Epidermal melanocyte (primary cell): Measurements from ENCODE around the gene PHF14.

ENCODE experiments used
- DNase-seq: peaks from one replicate; pipeline ENCODE4 v3.0.0; 2011; ENCODE audit warnings: low spot score; ENCODE audit not compliant: insufficient read length

The PHF14 gene

GRCh38 chr7:11170175-11170574 is 196.5 kb downstream of the PHF14 start:
- DNase-seq = no peak

GRCh38 chr7:11170863-11171568 is 197.3 kb downstream of the PHF14 start:
- no peak for DNase-seq

- no peak for DNase-seq
Observed at GRCh38 chr7:11171569-11172192, 198.0 kb downstream of the PHF14 start.

GRCh38 chr7:11172835-11173234 is 199.2 kb downstream of the PHF14 start:
- no peak for DNase-seq

GRCh38 chr7:11175371-11175770 is 201.7 kb downstream of the PHF14 start:
- DNase-seq = no peak

GRCh38 chr7:11175887-11176286 is 202.2 kb downstream of the PHF14 start:
- no peak for DNase-seq

GRCh38 chr7:11176985-11177555 is 203.4 kb downstream of the PHF14 start:
- no peak for DNase-seq

GRCh38 chr7:11177793-11178192 is 204.1 kb downstream of the PHF14 start:
- no peak for DNase-seq

- no peak for DNase-seq
Observed at GRCh38 chr7:11181590-11181989, 207.9 kb downstream of the PHF14 start.

- DNase-seq = no peak
Observed at GRCh38 chr7:11182736-11183135, 209.1 kb downstream of the PHF14 start.

GRCh38 chr7:11185179-11185815 is 211.6 kb downstream of the PHF14 start:
- DNase-seq = no peak

- no peak for DNase-seq
Observed at GRCh38 chr7:11188529-11189310, 215.0 kb downstream of the PHF14 start.

- no peak for DNase-seq
Observed at GRCh38 chr7:11191081-11191480, 217.4 kb downstream of the PHF14 start.

GRCh38 chr7:11191574-11192220 is 218.0 kb downstream of the PHF14 start:
- no peak for DNase-seq

GRCh38 chr7:11192506-11192905 is 218.8 kb downstream of the PHF14 start:
- no peak for DNase-seq

- no peak for DNase-seq
Observed at GRCh38 chr7:11193131-11193867, 219.6 kb downstream of the PHF14 start.

- no peak for DNase-seq
Observed at GRCh38 chr7:11193888-11194287, 220.2 kb downstream of the PHF14 start.

- DNase-seq = no peak
Observed at GRCh38 chr7:11194492-11194891, 220.8 kb downstream of the PHF14 start.

- no peak for DNase-seq
Observed at GRCh38 chr7:11195502-11195901, 221.8 kb downstream of the PHF14 start.

GRCh38 chr7:11196143-11196542 is 222.5 kb downstream of the PHF14 start:
- no peak for DNase-seq
